IPS DF 4.7 (cell line): ENCODE data around the gene PRG2.

Experiments
- DNase-seq: peaks from one replicate; pipeline ENCODE4 v3.0.0-alpha.2; 2013; ENCODE audit warnings: low spot score; ENCODE audit errors: extremely low read depth

PRG2 gene, protein sequence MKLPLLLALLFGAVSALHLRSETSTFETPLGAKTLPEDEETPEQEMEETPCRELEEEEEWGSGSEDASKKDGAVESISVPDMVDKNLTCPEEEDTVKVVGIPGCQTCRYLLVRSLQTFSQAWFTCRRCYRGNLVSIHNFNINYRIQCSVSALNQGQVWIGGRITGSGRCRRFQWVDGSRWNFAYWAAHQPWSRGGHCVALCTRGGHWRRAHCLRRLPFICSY

DNA sequence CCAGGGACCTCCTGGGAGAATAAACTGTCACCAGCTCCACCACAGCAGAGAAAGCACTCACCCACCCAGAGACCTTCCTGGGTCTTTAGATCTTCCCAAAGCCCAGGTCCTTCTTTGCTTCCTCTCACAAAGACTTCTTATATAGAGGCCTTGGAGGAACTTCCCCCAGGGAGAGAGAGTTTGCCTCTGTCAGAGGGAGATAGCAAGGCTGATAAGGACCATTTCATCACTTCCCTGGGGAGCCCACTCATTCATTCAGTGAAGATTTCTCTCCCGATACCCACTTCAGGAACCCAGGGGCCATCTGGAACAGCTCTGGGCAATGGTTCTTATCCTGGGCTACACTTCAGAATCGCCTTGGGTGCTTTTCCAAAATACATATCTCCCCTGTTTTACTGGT is at the start of gene PRG2:
Gene PRG2 (minus strand): TSS at position 116 of the 400 bp plus-strand sequence. CDS start 706 bp downstream, outside the sequence.
- DNase-seq = no peak

DNA sequence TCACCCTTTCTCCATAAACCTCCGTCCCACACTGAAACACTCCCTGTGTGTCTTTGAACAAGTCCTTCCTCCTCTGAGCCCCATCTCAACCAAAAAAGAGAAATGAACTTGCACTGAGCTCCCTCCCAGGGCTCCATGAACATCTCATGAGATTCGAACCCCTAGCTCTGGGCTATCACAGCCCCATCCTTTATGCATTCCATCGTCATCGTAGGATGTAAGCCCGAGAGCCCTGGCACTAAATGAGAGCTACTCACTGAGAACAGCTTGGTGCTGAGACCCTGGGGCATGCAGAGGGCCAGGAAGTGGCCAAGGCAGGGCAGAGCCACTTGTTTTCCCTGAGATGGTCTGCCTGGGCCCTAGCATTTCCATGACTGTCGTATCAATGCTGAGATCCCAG is 49.3 kb upstream of the PRG2 start:
- DNase-seq = no peak

DNA sequence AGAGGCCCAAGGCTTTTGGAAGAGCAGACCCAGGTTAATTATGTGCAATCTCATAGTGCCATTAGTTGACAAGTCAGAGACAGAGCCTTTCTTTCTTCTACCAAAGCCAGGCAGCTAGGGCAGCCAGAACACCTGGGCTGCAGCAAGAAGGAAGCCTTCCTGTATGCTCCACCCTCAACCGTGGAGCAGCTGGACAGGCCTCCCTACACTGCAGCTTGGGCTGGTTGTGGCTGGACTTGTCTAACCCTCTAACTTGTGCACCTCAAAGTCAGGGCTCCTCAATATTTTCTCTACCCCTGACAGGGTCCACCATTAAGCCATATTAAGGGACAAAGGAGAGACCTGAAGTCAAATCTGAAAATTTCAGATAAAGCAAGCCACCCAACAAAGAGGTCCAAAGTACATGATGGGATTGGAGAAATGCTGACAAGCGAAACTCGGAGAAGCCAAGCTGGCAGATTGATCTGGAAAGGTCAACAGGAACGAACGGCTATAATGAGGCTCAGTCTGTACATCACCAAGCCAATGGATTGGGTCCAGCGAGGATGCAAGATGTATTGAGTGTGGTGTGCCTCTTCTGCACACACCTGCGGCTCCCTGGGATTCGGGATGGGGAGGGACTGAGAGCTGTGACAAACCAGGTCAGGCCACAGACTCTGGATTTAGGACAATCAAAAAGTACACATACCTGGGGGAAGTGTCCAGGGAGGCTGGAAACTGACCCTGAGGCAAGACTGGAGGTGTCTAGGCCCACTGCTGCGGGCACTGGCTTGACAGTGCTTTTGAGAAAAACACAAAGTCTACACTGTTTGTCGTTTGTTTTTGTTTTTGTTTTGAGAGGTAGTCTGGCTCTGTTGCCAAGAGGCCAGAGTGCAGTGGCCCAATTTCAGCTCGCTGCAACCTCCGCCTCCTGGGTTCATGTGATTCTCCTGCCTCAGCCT is 48.2 kb upstream of the PRG2 start:
- no peak for DNase-seq

DNA sequence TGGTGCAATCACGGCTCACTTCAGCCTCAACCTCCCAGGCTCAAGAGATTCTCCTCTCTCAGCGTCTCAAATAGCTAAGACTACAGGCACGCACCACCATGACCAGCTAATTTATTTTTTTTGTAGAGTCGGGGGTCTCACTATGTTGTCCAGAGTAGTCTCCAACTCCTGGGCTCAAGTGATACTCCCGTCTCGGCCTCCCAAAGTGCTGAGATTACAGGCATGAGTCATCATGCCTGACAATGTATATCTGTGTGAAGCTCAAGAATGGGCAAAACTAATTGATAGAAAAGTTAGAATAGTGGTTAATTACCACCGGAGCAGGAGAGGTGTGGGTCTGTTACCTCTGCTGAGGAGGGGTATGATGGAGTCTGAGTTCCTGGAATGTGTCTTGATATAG is 45.6 kb upstream of the PRG2 start:
- no peak for DNase-seq

DNA sequence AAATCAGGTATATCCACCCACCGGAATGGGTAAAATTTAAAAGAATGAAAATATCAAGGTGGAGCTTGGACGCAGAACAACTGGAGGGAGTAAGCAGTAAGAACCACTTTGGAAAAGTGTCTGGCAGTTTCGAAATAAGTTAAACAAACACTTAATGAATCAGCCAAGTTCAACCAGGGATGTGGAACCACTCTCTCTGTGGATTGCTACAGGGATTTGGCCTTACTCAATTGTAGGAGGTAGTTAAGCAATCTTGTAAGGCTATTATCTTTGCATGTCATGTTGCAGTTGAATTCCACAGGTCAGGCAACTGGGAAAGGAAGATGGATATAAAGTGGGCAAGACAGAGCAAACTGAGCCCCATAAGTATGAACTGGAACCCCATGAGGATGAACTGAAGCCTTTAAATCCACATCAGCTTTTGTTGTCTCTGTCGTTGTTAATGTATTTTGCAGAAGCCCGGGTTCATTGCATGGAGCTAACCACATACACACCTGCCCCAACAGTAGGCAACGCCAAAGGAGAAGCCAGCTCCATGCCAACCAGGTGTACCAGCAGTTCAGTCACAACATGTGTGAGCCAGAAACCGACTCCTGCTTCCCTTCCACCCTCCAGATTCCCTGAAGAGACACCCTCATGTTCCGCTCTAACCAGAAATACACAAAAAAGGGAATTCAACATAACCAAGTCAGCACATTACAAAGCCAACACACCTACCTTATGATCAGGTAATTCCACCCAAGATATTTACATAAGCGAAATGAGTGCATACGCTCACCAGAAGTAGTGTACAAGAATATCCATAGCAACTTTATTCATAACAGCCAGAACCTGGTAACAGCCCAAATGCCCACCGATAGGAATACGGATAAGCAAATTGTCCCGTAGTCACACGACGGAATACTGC is 44.4 kb upstream of the PRG2 start:
- no peak for DNase-seq

DNA sequence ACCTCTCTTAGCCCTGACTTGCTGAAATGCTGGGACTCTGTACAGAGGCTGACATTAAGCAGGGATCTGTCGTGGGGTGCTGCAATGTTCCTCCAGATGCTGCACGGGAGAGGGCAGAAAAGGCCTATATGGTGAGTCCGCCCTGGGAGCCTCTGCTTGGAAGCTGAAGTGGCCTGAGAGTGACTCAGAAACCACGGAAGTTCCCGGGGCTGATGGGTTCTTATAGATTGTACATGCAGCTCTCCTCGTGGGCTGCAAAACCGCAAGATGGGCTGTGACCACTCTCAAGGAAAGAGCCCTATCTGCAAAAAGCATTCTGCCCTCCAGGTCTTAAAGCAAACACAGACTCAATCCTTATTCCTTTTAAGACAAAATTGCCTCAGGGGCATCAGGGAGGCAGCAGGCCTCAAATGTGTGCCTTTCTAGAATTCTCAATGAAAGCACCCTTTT is 42.3 kb upstream of the PRG2 start:
- DNase-seq = no peak

DNA sequence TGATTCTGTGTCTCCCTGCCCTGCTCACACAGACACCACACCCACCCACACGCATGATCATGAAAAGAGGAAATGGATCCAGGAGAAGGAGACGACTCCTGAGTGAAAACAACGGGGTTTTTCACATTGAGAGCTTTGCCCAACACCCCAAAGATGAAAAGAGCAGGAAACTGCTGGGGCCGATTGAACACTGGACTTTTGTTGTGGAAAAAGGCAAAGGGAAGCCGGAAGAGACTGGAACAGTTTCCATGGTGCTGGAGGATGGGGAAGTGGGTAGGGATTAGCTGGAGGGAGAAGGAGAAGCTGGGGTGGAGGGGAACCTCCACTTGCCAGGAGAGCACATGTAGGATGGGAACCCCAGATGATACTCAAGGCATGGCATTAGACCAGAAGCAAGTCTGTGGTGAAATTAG is 41.7 kb upstream of the PRG2 start:
- no peak for DNase-seq

DNA sequence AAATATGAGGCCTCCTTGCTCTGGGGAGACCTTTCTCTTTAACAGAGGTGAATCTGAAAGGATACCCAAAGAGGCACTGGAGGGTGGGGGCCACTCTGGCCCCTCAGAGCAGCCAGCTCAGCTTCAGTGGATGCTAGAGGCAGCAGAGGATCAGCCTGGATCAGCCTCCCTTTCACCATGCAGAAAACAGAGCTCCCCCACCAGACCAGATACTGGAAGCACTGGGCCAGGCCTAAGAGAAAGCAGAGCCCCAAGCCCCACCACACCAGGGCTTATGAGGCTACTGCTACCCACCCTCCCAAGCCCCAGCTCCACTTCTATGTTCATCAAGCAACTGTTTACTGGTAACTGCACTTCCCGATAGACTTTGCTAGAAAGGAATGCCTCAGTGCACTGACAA is 40.5 kb upstream of the PRG2 start:
- DNase-seq = no peak

GRCh38 chr11:57429946-57430345 is 39.5 kb upstream of the PRG2 start:
- no peak for DNase-seq

DNA sequence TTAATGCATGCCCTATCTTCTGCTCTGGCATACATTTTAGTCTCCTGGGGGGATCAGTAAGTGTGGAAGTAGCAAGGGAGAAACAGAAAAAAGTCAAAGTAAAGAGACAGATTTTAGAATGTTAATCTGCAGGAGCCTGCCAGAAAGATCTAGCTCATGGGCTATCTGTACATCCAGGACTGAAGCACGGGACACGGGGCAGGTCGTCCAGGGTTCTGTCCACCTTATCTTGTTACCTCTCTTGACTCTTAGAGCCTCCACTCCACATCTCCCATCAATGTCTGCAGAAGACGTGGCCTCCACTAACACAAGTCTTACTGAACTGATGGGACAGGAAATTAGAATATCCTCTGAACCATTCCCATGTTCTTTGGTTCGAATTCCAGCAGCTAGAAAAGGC is 38.2 kb upstream of the PRG2 start:
- DNase-seq = no peak

GRCh38 chr11:57427727-57428082 is 37.3 kb upstream of the PRG2 start:
- DNase-seq = no peak

- peak; percentile 28 for DNase-seq
These were observed 36.7 kb upstream of the PRG2 start, which contains the start of gene SLC43A3 for GRCh38 chr11:57426929-57427726. SLC43A3 (minus strand) TSS chr11:57427121; CDS start chr11:57426172, 949 bp downstream.

DNA sequence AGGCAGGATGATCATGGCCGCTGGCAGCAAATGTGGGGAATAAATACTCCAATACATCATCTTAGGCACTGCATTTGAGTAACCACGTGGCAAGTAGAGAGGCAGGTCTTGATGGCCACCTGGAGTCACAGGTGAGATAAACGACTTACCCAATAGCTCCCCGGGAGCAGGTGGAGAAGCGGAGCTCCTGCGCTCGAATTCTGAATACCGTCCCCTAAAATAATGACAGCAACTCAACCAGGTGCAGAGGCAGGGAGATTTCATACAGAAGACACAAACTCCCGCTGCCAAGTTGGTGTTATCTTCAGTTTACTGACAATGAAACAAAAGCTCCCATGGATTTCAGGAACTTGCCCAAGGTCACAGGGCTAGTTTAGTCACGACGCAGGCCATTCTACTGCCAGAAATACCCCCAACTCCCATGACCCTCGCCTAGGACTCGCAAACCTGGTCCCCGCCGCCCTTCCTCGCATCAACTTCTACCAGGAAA is 36.0 kb upstream of the PRG2 start:
- no peak for DNase-seq

DNA sequence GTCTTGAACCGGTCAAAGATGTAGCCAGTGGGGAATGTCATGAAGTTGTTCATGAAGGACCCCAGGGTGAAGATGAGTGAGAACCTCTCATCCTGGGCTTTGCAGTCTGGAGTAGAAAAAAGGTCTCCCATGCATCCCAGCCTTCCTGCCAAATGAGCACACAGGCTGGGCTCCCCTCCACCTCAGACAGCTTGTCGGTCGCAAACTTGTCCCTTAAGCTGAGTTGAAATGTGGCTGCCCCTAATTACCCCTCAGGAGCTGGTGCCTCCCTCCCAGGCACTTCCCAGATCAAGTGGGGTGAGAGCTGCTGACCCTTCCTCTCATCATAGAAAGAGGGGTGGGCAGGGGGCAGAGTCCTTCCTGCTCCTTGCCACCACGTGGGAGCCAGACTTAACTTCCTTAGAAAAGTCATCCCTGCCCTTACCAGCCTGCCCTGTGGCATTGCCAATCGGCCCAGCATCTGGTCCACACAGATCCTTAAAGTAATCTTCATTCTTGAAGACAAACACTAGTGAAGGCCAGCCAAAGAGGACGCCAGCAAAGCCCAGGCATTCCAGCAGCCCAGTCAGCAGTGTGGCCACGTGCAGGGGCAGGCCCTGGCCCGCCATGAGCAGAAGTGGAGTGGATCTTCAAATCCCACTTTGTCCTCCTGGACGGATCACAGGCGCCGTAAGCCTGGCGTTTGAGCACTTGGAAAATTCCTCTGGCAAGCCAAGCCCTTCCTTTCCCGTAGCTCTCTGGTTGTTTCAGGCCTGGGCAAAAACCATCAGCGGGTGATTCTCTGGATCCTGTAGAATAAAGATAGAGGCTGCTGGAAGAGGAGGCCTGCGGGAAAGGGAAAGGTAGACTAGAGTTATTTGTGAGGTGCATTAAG is 35.4 kb upstream of the PRG2 start:
- no peak for DNase-seq

- DNase-seq = no peak
These were observed 34.5 kb upstream of the PRG2 start for GRCh38 chr11:57424792-57425564.

GRCh38 chr11:57424137-57424791 is 33.8 kb upstream of the PRG2 start:
- DNase-seq = no peak

DNA sequence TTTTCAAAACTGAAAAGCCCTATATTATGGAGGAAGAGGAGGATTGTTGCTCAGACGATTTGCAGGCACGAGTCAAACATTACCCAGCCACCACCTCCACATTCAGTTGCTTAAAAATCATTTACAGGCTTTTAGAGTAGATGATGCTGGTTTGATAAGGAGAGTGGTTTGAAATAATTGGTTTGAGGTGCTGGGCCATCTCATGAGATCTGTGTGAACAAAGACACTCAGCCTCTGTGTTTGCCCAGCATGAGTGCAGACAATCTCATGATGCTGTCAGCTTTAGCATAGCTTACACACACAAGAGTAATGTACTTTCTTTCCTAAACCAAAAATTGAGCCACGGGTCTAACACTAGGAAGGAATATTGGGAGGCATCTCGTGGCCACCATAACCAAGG is 32.2 kb upstream of the PRG2 start:
- no peak for DNase-seq

GRCh38 chr11:57421805-57422204 is 31.4 kb upstream of the PRG2 start:
- no peak for DNase-seq
